HG03558 (cell line): ENCODE data around the gene PALLD.

Experiments used
- ATAC-seq: cut with Tn5 transposase; IDR thresholded peaks from one replicate; pipeline ENCODE4 v1.9.1; 2021; ENCODE audit warnings: moderate number of reproducible peaks; ENCODE audit not compliant: unreplicated experiment; ENCODE audit errors: extremely low read depth

PALLD gene

DNA sequence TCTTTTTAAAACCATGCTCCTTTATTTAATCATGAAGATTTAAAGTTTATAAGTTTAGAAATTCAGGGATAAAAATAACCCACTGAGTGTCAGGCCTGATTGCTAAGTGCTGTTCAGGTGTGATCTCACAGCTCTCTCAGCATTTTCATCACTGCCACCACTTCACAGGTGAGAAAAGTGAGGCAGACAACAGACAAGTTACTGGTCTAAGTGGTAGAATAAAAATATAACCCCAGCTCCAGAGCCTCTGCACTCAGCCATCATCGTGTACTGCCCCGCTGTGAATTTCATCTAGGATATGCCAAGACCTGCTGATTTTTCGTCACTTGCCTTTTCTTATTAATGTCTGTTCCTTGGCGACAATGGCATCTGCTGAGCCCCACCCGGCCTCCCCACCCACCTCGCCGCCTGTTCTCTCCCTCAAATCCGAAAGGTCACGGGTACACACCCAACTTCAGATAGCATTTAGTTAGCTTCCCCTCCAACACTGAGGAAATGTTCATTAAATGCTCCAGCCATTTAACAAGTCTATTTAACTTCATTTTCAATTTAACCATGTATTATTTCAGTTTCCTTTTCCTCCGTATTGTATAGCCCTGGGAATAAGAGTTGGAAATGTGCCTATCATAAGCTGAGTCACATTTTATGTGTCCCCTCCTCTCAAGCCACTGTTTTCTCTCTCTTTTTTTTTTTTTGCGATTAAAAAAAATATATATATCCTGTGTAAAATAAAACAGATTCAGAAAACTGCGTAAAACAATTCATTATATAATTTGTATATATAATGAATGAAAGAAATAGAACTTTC, 276.7 kb downstream of the PALLD start:
- ATAC-seq = no peak

DNA sequence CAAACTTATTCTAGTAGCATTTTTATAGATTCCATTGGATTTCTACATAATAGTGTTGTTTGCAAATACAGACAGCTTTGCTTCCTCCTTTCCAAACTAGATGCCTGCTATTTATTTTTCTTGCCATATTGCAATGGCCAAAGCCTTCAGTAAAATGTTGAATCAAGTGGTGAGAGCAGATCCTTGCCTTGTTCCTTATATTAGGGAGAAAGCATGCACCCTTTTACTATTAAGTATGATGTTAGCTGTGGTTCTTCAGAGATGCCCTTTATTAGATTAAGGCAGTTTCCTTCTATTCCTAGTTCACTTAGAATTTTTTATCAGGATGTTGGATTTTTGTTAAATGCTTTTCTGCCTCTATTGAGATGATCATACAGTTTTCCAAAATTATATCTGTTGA, 279.5 kb downstream of the PALLD start:
- ATAC-seq = no peak

DNA sequence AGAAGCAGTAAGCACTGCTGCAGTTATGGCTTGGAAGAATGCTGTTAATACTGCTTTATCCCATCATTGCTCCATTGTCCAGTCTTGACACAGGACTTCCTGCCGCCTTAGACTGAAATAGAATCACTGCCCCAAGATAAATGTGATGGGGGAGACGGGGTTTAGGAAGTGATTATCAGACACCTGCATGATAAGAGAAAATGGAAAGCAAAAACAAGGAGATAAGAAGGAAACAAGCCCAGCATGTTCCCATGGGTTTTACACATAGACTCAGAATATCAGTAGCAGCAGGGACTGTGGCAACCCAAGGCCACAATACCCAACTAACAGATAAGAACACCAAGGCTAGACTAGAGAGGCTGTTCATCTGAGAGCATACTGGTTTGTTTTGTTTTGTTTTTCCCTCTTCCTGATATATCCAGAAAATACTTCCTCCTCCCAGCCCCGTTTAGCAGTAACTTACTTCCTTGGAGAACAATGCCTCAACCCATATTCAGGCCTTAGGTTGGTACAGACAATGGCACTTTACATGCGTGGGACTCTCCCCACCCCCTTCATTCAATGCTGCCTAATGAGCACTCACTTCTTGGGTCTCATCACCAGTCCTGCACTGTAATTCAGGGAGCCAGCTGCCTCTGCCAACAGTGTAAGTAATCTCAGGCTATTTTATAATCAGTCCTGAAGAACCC, 280.6 kb downstream of the PALLD start:
- ATAC-seq = no peak

DNA sequence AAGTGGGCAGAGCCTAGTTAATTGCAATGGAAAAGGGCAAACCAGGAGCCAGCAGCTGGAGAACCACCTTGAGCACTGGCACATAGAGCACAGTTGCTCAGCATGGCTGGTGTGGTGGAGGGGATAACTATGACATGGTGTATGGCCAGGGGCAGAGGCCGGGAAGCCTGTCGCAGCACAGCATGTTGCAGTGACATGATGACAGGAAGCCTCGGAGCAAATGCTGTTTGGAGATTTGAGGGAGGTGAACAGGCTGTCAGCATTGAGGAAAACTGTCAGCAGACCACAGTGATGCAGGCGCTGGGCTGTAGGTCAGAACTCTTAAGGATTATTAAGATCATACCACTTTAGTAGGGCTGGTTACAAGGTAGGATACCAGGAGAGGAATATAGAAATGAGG, 284.5 kb downstream of the PALLD start:
- no peak for ATAC-seq

DNA sequence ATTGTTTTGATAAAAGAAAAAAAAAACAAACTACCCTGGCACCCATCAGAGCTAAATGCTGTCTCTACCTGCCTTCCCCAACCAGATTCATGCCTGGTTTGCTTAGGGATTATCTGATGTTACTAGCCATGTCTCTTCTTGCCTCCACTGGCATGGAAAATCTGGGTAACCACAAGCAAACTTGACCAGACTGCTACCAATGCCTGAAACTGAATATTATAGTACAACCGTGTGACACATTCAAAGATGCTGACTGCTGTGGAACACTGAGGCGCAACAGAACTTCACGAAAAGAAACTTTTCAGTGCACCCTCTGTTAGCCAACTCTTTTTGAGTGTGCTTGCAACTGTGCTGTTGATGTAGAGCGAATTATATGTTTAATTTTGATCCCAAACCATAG, 285.1 kb downstream of the PALLD start:
- ATAC-seq = no peak

DNA sequence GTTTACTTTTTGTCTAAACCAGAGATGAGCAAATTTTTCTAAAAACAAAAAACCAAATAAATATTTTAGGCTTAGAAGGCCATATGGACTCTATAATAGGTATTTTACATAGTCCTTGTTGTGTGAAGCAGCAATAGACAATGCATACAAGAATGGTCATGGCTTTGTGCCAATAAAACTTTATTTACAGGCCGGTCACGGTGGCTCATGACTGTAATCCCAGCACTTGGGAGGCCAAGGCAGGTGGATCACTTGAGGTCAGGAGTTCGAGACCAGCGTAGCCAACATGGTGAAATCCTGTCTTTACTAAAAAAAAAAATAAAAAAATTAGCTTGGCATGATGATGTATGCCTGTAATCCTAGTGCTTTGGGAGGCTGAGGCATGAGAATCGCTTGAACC, 285.6 kb downstream of the PALLD start:
- ATAC-seq = no peak

DNA sequence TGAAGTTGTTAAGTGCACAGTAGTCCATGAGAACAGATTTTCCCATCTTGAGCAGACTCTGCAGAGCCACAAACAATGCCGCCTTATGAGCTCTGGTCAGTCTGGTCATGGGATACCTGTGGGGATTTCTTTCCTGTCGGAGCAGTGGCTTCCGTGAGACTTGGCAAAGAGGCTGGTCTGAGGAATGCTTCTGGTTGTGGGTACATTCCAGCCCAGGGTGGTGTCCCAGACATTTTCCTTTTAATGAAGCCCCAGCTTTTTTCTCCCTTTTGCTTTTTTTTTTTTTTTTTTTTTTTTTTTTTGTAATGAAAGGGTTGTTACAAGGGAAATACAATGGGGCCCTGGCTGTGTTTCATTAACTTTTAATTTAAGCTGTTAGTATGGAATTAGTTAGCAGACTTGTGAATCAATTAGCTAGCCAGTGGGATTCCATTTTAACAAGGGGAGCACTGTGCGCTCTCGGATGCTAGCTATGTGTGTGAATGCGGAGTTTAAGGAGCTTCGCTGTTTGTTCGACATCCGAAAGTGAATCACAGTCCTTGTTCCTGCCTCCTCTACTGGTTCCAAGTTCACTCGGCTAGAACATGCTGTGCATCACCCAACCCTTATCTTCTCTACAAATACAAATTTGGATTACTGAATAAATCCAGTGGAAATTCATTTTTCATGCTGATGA, 288.1 kb downstream of the PALLD start:
- ATAC-seq = no peak

DNA sequence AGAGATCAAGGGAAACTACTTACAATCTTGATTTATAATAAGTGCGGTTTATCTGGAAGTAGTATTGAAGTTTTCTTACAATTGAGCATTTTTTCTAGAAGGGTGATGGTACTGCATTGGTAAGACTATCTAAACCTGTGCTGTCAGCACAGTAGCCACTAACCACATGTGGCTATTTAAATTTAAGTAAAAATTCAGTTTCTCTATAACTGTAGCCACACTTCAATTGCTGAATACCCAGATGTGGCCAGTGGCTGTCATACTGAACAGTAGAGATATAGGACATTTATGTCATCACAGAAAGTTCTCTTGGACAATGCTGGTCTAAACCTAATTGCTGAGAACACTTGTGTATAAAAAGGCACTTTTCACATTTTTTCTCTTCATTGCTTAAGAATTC, 290.5 kb downstream of the PALLD start:
- no peak for ATAC-seq

DNA sequence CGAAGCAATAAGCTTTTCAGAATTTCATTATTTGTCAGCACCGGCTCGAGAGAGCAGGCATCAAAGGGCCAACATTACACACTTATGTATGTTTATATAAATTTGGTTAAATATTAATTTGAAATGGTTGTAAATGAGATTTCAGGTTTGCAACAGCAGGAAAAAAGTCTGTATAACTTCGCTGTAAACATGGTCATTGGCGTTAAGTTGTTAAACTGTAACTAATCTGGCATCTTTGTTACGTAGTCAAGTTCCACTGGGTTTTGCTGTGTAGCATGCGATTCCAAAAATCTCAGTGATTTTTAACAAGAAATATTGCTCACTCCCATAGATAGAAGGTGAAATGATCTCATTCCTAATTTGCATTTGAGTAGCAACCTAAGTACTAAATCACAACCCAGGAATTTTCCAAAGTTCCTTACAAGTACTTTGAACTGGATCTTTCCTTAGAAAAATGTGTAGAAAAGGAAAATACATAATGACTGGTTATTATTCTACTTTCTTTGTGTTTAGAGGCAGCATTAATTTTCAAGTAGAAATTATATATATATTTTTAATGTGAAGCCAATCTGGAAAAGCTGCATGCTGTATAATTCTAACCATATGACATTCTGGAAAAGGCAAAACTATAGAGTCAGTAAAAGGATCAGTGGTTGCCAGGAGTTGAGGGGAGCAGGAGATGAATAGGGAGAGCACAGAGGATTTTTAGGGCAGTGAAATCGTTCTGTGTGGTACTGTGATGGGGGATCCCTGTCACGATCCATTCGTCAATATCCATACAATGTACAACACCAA, 291.1 kb downstream of the PALLD start:
- ATAC-seq = no peak

DNA sequence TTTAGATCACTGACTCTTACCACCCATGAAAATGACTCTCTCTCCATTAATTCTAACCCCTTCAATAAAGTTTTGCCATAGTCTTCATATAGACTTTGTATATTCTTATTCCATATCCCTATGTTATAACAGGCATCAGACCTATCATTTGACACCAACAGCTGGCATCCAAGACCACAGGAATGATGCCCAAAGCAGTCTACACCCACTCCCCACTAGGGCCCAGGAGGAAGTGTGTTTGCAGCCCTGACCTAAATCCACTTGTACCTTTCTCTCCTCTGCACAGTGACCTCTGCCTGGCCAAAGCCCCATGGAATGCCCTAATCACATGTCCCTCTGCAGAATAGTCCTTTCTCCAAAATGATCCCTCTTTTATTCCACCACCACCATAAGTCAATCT, 294.0 kb downstream of the PALLD start:
- no peak for ATAC-seq

DNA sequence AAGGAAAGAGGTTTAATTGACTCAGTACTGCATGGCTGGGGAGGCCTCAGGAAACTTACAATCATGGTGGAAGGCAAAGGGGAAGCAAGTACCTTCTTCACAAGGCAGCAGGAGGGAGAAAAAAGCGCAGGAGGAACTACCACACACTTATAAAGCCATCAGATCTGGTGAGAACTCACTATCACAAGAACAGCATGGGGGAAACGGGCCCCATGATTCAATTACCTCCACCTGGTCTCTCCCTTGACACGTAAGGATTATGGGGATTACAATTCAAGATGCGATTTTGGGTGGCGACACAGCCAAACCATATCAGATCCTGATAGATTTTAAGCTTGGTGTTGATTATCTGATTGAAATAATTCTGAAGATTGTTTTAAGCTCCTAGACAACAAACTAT, 294.5 kb downstream of the PALLD start:
- no peak for ATAC-seq

DNA sequence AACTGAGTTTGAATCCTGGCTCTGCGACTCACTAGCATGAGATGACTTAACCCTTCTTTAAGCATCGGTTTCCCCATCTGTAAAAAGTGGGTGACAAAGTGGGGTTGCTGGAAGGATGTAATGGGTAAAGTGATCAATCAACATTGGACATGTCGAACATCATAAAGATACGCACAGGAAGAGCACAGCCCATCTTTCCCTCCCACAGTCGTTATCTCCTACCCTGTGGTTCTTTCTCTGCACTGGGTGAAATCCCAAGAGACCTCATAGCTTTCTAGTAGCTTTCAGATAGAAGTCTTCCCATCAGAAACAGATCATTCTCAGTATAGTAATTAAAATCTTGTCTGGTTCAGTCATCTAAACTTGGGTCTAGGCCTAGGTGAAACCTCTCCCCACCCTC, 296.7 kb downstream of the PALLD start:
- no peak for ATAC-seq

DNA sequence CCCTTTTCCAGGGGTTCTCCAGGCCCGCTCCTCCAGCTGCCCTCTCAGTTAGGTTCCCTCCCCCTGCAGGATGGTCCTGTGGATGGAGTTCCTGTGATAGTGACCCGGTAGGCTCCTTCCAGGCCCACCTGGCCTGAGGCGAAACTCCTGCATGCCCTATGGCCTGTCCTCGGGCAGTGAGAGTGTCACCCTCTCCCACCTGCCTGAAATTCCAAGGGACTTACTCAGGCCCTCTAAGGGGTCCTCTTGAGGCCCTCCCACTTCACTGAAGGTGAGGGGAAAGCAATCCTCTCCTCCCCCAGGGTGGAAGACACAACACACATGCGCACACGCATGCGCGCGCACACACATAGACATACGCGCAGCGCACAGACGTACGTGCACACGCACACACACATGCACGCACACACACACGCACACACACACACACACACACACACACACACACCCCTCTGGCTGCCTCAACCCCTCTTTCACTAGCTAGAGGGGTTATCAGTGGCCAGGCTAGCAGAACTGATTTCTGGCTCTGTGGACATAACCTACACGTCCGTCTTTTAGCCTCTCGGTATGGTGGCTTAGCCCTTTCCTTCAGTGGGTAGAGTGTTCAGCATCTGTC, 297.3 kb downstream of the PALLD start:
- no peak for ATAC-seq

DNA sequence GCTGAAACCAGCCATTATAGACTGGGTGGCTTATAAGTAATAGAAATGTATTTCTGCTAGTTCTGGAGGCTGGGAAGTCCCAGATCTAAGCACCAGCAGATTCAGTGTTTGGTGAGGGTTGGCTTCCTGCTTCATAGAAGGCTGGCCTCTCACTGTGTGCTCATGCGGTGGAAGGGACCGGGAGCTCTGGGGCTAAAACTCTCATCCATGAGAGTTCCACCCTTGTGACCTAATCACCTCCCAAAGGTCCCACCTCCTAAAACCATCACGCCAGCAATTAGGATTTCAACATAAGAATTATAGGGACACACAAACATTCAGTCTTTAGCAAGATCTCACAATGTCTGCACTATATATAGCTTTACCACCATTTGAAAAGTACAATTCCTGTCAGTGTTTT, 298.0 kb downstream of the PALLD start:
- no peak for ATAC-seq

DNA sequence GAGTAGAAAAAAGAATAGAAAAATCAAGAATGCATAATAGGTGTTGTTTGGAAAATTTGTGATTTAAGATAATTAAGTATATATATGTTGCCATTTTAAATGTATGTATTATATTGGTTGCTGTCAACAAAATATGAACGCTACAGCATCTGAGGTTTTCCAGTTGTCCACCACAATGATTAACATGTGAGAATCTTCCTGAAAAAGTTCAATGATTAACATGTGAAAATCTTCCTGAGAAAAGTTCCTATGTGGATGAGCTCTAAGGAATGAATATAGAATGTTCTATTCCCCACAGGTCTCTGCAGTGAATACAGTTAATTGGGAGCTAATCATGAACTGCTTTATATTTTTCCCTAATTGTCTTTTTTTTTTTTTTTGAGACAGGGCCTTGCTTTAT, 298.5 kb downstream of the PALLD start:
- no peak for ATAC-seq

DNA sequence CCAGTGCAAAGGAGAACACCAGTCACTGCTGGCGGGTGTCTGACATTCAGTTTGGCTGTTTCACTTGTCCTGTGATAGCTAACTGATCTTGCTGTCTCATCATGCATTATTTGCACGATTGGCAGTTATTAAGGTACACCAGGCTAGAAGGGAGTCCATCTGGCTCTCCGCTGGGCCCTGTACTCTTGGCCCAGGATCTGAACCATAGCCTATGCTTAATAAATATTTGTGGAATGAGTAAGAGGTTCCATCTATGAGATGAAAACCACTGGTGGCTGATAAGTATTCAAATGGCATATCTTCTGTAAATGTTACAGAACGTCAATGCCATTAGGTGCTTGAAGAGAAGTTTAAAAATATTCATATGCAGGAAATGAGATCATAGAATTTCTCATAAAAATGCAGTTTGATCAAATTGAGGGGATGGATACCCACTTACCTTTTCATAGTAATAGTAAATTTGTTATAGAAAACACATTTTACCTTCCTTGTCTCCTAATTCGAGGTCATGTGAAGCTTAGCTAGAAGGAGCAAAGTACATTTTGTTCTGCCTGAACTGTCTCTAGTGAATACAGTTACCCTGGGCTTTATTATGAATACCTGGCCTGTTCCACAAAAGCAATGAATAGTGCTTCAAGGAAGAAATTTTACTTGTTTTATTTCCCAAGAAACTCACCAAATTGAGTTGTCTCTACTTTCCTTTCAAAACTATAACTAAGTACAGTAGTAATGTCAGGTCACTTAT, 299.7 kb downstream of the PALLD start:
- ATAC-seq = no peak

DNA sequence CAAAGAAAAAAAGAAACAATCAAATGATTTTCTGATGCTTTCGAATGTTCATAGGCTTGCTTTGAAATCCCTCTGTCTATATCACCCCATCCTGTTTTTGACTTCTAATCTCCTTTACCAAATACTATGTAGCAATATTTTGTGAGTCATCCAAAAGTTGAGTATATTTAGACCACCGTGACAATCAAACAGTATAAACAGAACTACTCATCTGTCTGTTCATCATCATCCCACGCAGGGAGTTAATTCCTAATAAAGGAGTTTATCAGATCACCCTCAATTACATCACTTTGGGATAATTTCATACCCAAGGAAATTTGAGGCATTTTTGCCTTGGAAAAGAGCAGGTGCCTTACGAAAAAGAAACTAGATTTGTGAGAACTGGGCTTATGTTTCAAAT, 300.3 kb downstream of the PALLD start:
- ATAC-seq = no peak

DNA sequence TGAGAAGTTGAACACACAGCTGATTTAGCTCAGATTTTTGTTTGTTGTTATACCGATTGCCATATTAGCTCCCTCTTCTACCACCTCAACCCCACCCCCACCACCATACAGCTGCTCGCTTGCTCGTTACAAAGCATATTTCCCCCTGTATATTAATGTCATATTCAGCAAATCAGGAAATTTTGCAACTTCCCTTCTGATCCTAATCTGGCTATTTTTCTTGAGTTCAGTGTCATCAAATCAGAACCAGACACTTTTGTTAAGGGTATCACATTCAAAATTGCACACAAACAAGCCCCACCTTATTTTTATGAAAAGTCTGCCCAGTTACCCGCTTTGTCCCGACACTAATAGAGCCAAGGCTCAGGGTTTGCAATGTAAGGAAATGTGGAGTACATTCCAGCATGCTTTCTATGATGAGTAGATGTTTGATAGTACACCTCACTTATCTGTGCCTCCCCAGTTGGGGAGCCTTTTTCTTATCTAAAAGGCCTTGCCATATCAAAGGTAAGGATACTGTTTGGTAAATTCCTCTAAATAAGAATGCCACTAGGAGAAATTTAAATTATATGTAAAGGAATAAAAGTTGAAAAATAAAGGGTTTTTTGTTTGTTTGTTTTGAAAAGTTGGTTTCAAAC, 301.0 kb downstream of the PALLD start:
- no peak for ATAC-seq

DNA sequence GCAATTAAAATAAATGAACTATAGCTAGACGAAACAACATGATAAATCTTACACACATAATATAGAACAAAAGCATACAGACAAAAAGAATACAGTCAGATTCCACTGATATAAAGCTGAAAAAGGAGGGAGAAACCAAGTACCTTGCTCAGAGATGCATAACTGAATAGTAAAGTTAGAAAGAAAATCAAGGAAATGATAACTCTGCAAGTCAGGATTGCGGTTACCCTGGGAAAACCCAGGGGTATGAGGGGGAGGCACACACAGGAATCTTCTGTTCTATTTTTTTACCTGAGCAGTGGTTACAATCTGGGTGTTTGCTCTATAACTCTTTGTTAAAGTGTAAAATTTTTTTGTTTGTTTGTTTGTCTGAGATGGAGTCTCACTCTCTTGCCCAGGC, 304.1 kb downstream of the PALLD start:
- no peak for ATAC-seq
